Activated CD4-positive, alpha-beta T cell treated with anti-CD3 and anti-CD28 coated beads, Interleukin-2, amount 50 U/mL, for 48 hours (primary cell): ENCODE measurements around the gene ARHGEF39.
"Not testable (repeated sequence)": the region's sequence is repeated elsewhere in the genome, so short reads cannot be mapped to it uniquely, and the experiment has no call there.

Experiments
- DNase-seq, 2 experiments: peaks; one replicate each; pipeline ENCODE4 v3.0.0-alpha.2; 2020

Gene ARHGEF39

GRCh38 chr9:35649431-35650340, 15.3 kb downstream of the ARHGEF39 start:
- DNase-seq: peak; percentile 63 to 66

- peak; percentile 91 to 93 for DNase-seq
These were observed 18.3 kb downstream of the ARHGEF39 start for GRCh38 chr9:35646533-35647265.

GRCh38 chr9:35646153-35646532, 18.9 kb downstream of the ARHGEF39 start:
- DNase-seq: no peak

GRCh38 chr9:35645736-35646135, 19.3 kb downstream of the ARHGEF39 start:
- DNase-seq: not testable (repeated sequence)

- DNase-seq: no peak
These were observed 21.9 kb downstream of the ARHGEF39 start for GRCh38 chr9:35643046-35643445.

GRCh38 chr9:35641478-35641877, 23.5 kb downstream of the ARHGEF39 start:
- not testable (repeated sequence) for DNase-seq

- not testable (repeated sequence) for DNase-seq
These were observed 24.6 kb downstream of the ARHGEF39 start for GRCh38 chr9:35640431-35640830.

GRCh38 chr9:35639631-35640030, 25.4 kb downstream of the ARHGEF39 start:
- no peak for DNase-seq

GRCh38 chr9:35639225-35639624, 25.8 kb downstream of the ARHGEF39 start:
- not testable (repeated sequence) for DNase-seq

GRCh38 chr9:35638751-35639150, 26.2 kb downstream of the ARHGEF39 start:
- not testable (repeated sequence) for DNase-seq

GRCh38 chr9:35637427-35637955, 27.5 kb downstream of the ARHGEF39 start:
- DNase-seq: not testable (repeated sequence)

GRCh38 chr9:35636877-35637246, 28.1 kb downstream of the ARHGEF39 start:
- not testable (repeated sequence) for DNase-seq

- DNase-seq: no peak
These were observed 28.7 kb downstream of the ARHGEF39 start for GRCh38 chr9:35636135-35636876.

GRCh38 chr9:35635730-35636129, 29.3 kb downstream of the ARHGEF39 start:
- no peak for DNase-seq

GRCh38 chr9:35629597-35629996, 35.4 kb downstream of the ARHGEF39 start:
- DNase-seq: no peak

GRCh38 chr9:35628389-35628991, 36.5 kb downstream of the ARHGEF39 start:
- DNase-seq: no peak

- DNase-seq: no peak
These were observed 37.4 kb downstream of the ARHGEF39 start for GRCh38 chr9:35627575-35627974.

- DNase-seq: peak in 1 of 2 experiments; percentile 36
These were observed 45.2 kb downstream of the ARHGEF39 start for GRCh38 chr9:35619800-35620158.

- DNase-seq: peak; percentile 38 to 54
These were observed 45.9 kb downstream of the ARHGEF39 start for GRCh38 chr9:35618854-35619799.

- no peak for DNase-seq
These were observed 46.7 kb downstream of the ARHGEF39 start, which contains the start of gene CD72 for GRCh38 chr9:35618325-35618727. TSS of gene CD72 (minus strand) at chr9:35618413. CDS start at chr9:35618303, 110 bp downstream.

GRCh38 chr9:35617548-35617947, 47.4 kb downstream of the ARHGEF39 start:
- no peak for DNase-seq
